ENCODE results near the gene SLC46A3. TPM values are rescaled to one million over a fixed set of nuclear protein-coding genes. Genes with fewer than 3 reads are reported as not detected.

SLC46A3 gene, protein sequence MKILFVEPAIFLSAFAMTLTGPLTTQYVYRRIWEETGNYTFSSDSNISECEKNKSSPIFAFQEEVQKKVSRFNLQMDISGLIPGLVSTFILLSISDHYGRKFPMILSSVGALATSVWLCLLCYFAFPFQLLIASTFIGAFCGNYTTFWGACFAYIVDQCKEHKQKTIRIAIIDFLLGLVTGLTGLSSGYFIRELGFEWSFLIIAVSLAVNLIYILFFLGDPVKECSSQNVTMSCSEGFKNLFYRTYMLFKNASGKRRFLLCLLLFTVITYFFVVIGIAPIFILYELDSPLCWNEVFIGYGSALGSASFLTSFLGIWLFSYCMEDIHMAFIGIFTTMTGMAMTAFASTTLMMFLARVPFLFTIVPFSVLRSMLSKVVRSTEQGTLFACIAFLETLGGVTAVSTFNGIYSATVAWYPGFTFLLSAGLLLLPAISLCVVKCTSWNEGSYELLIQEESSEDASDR
- total RNA-seq, result 3.3 and 3.5 TPM in 2 replicates
- long read RNA-seq, transcript SLC46A3-201 (6 exons, 3,173 nt), result major isoform, 14 of 16 reads
- long read RNA-seq, partial matches to known transcripts, result 1 of 16 reads
- long read RNA-seq, other reads (novel, unspliced or antisense), result 0 of 16 reads

- H3K36me3 Mint-ChIP-seq (ENCODE audit: insufficient read depth), result no peaks in the 10 kb centered on the region
- peaks cover 29% of the 10 kb centered on the region for H3K27me3 Mint-ChIP-seq
- DNase-seq (ENCODE audit: low spot score, unreplicated experiment), result peak; percentile 97
- TF ChIP-seq, protein P1, sequence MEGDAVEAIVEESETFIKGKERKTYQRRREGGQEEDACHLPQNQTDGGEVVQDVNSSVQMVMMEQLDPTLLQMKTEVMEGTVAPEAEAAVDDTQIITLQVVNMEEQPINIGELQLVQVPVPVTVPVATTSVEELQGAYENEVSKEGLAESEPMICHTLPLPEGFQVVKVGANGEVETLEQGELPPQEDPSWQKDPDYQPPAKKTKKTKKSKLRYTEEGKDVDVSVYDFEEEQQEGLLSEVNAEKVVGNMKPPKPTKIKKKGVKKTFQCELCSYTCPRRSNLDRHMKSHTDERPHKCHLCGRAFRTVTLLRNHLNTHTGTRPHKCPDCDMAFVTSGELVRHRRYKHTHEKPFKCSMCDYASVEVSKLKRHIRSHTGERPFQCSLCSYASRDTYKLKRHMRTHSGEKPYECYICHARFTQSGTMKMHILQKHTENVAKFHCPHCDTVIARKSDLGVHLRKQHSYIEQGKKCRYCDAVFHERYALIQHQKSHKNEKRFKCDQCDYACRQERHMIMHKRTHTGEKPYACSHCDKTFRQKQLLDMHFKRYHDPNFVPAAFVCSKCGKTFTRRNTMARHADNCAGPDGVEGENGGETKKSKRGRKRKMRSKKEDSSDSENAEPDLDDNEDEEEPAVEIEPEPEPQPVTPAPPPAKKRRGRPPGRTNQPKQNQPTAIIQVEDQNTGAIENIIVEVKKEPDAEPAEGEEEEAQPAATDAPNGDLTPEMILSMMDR (IDR thresholded peaks at IDR 0.05; ENCODE audit: unreplicated experiment), result peak; percentile 24
- peak within 1 kb of the TSS; percentile 78 for H3K4me3 Mint-ChIP-seq (ENCODE audit: low read depth)
- peaks cover 28% of the 10 kb centered on the region for H3K4me1 Mint-ChIP-seq (ENCODE audit: low read depth)
- H3K27ac Mint-ChIP-seq, result peak within 1 kb of the TSS; percentile 92
- no peaks in the 10 kb centered on the region for H3K9me3 Mint-ChIP-seq (ENCODE audit: low read depth)
Observed at GRCh38 chr13:28718543-28719226, at the start of gene SLC46A3. Gene SLC46A3, minus strand, starts transcription at chr13:28718970. Its CDS starts 972 bp downstream, at chr13:28717998.

DNA sequence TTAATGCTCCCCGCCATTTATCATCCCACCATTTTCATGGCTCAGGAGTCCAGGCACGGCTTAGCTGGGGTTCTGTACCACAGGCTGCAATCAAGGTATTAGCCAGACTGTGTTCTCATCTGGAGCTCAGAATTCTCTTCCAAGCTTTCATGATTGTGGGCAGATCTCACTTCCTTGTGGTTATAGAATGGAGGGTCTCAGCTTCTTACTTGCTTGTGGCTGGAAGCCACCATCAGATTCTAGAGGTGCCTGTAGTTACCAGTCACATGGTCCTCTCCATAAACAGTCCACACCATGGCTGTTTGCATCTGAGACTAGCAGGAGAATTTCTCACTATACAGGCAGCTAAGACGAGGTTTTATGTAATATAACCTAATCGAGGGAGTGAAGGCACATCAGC lies 45.1 kb upstream of the SLC46A3 start:
- Mint-ChIP-seq H3K27me3 (no peaks in the 10 kb centered on the region), H3K4me1 (ENCODE audit: low read depth) (no peaks in the 10 kb centered on the region), H3K4me3 (ENCODE audit: low read depth) (no peak overlapping the region), H3K27ac (no peak overlapping the region), H3K36me3 (ENCODE audit: insufficient read depth) (peaks cover 1% of the 10 kb centered on the region), H3K9me3 (ENCODE audit: low read depth) (peaks cover 7% of the 10 kb centered on the region)
- TF ChIP-seq, protein P1 (IDR thresholded peaks at IDR 0.05; ENCODE audit: unreplicated experiment), result no peak
- DNase-seq (ENCODE audit: low spot score, unreplicated experiment), result no peak

GRCh38 chr13:28761586-28761985 lies 42.8 kb upstream of the SLC46A3 start:
- Mint-ChIP-seq H3K27me3 (no peaks in the 10 kb centered on the region), H3K4me3 (ENCODE audit: low read depth) (no peak overlapping the region), H3K27ac (no peak overlapping the region), H3K9me3 (ENCODE audit: low read depth) (peaks cover 18% of the 10 kb centered on the region), H3K36me3 (ENCODE audit: insufficient read depth) (peaks cover 3% of the 10 kb centered on the region), H3K4me1 (ENCODE audit: low read depth) (no peaks in the 10 kb centered on the region)
- TF ChIP-seq, protein P1 (IDR thresholded peaks at IDR 0.05; ENCODE audit: unreplicated experiment), result no peak
- no peak for DNase-seq (ENCODE audit: low spot score, unreplicated experiment)

- H3K27ac Mint-ChIP-seq, result no peak overlapping the region
- no peak for DNase-seq (ENCODE audit: low spot score, unreplicated experiment)
- no peaks in the 10 kb centered on the region for H3K27me3 Mint-ChIP-seq
- H3K36me3 Mint-ChIP-seq (ENCODE audit: insufficient read depth), result peaks cover 3% of the 10 kb centered on the region
- no peak overlapping the region for H3K4me3 Mint-ChIP-seq (ENCODE audit: low read depth)
- TF ChIP-seq, protein P1 (IDR thresholded peaks at IDR 0.05; ENCODE audit: unreplicated experiment), result no peak
- H3K9me3 Mint-ChIP-seq (ENCODE audit: low read depth), result peaks cover 18% of the 10 kb centered on the region
- H3K4me1 Mint-ChIP-seq (ENCODE audit: low read depth), result peaks cover 5% of the 10 kb centered on the region
Observed at GRCh38 chr13:28755546-28755870, 36.7 kb upstream of the SLC46A3 start.

Data from progenitor cell of endocrine pancreas (in vitro differentiated cells).